ENCODE results near the gene PTEN.

GRCh38 chr10:87882555-87883294, 19.3 kb downstream of the PTEN start:
- TF ChIP-seq, protein P1, sequence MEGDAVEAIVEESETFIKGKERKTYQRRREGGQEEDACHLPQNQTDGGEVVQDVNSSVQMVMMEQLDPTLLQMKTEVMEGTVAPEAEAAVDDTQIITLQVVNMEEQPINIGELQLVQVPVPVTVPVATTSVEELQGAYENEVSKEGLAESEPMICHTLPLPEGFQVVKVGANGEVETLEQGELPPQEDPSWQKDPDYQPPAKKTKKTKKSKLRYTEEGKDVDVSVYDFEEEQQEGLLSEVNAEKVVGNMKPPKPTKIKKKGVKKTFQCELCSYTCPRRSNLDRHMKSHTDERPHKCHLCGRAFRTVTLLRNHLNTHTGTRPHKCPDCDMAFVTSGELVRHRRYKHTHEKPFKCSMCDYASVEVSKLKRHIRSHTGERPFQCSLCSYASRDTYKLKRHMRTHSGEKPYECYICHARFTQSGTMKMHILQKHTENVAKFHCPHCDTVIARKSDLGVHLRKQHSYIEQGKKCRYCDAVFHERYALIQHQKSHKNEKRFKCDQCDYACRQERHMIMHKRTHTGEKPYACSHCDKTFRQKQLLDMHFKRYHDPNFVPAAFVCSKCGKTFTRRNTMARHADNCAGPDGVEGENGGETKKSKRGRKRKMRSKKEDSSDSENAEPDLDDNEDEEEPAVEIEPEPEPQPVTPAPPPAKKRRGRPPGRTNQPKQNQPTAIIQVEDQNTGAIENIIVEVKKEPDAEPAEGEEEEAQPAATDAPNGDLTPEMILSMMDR (IDR thresholded peaks at IDR 0.05; ENCODE audit: insufficient read depth, low read depth, low read length): no peak
- no peak for TF ChIP-seq EZH2 (IDR thresholded peaks at IDR 0.05; ENCODE audit: insufficient read depth, low read length)
